ENCODE results near the gene CACNA1H.

CACNA1H gene

DNA sequence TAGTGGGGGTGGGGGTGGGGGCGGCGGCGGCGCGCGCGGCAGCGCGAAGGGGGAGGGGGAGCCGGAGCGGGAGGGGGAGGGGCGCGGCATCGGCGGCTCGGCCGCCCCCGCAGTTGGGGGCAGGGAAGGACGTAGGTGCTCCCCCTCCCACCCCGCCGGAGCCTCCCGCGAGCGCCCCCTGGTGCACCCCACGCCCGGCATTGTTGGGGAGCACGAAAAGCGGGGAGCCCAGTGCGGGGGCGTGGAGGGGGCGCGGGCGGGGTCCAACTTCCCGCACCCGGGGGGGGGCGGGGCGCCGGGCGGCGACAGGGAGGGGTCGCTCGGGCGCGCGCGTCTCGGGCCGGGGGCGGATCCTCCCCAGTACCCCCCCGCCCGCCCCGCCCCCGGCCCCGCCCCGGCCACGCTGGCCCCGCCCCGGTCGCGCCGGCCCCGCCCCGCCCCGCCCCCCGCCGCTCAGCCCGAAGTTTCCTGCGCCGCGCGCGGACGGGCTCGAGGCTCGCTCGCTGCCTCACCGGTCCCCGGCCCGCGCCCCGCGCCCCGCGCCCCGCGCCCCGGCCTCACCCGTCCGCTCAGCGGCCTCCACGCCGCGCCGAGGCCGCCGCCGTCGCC, at the start of gene CACNA1H:
CACNA1H (plus strand) TSS at position 456 of the 609 bp plus-strand sequence. CDS start 632 bp downstream, outside the sequence.
- peak in 1 of 10 donors; percentile 25 for DNase-seq
- intact Hi-C loops (cut with DNase I) = no loop called here

DNA sequence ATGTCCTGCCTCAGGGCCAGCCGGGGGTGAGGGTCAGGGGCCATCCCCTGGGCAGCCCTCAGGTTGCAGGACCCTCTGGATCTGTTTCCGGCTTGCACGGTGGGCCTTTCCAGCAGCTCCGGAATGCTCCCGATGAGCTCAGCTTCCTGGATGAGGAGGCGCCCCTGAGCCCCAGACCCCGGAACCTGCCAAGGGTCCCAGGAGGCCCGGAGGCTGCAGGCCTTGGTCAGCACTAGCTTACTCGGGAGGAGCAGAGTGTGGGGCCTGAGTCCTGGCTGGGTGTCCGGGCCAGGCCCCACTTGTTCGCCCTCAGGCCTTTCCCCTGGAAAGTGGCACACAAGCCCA, 49.3 kb upstream of the CACNA1H start:
- intact Hi-C loops (cut with DNase I) = loop anchor here (2.0 kb wide), 2 partner anchors 47 to 393 kb away; no protein-coding TSS in a partner anchor
- DNase-seq = no peak

DNA sequence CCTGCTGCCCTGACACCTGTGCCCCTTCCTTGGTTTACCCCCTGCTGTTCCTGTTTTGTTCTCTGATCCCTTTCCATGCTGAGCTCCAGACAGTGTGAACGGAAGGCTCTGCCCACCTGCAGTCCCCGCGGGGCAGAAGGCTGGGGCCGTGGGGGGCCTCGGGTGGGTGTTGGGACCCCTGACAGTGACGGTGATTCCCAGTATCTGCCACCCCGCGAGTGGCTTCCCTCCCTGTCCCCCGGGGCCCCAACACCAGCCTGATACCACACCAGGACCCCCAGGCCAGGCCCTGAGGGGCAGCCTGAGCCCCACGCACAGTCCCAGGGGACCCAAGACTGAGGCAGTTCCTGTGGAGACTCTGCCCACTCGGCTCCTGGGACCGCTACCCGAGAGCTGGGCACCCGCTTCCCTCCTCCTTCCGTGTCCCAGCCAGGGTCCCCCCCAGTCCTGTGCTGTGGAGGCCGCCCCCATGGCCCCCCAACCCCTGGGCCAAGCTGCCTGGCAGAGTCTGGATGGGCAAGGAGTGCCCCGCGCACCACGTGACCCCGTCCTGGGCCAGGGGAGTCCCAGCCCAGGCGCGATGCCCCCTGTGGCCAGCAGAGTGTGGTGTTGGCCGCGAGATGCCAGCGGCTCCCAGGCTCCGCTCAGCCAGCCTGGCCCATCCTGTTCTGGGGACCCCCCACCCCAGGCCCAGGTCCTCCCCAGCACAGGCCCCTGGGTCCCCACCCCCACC, 46.9 kb upstream of the CACNA1H start:
- peak; percentile 63 to 97 (median 78) for DNase-seq
- intact Hi-C loops (cut with DNase I) = loop anchor here (1.0 to 2.0 kb wide), 2 partner anchors 88 to 293 kb away; no protein-coding TSS in a partner anchor

DNA sequence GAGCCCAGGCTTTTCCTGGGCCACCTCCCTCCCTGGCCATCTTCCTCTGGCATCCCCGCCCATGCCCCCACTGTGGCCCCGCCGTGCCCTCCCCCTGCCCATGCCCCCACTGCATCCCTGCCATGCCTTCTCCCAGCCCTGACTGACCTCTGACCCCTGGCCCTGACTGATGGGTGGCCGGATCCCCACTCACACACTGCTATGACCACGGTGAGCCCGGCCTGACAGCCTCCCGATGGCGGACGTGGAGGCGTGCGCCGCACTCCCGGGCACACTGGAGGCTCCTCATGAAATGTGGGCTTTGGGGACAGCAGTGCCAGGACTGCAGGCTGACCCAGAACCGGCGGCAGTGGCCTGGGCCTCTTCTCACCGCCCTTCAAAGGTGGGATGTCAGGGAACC, 46.2 kb upstream of the CACNA1H start:
- no peak for DNase-seq
- intact Hi-C loops (cut with DNase I) = loop anchor here (1.0 to 2.0 kb wide), 2 partner anchors 88 to 294 kb away; no protein-coding TSS in a partner anchor

DNA sequence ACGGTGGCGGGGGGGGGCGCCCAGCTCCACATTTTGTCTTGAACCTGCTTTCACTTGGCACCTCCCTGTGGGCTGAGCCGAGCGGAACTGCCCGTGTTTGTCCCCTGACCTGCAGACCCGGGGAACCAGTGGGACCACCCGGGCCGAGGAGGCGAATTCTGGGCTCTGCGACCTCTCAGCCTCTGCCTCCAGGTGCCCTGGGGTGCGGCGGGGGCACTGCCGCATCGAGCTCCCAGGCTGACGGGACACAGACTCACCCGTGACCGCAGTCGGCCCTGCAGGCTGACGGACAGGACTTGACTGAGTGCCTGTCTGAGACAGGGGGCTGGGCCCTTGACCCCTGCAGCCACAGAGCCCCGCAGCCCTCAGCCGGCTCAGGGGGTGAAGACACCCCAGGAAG, 45.8 kb upstream of the CACNA1H start:
- intact Hi-C loops (cut with DNase I) = loop anchor here (2.0 kb wide), 1 partner anchor 294 kb away; no protein-coding TSS in a partner anchor

DNA sequence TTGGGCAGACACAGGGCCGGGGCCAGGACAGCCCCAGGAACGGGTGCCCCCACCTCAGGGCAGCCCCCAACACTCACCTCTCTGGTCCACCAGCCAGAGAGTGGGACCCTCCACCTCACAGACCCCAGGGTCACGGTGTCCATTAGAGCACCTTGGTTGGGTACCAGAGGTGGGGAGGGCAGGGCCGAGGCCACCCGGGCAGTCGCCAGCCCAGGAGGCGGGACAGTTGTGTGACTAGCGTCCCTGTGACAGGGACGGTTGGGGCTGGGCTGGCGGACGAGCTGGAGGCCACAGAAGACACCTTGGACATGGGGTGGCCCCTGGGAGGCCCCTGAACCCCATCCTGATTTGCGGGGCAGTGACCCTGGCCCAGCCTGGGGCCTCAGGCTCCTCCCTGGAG, 45.2 kb upstream of the CACNA1H start:
- intact Hi-C loops (cut with DNase I) = loop anchor here (2.0 kb wide), 1 partner anchor 295 kb away; no protein-coding TSS in a partner anchor
- DNase-seq = no peak

More for the DNA sequence above, 45.8 kb upstream of the CACNA1H start:
- no peak for DNase-seq

DNA sequence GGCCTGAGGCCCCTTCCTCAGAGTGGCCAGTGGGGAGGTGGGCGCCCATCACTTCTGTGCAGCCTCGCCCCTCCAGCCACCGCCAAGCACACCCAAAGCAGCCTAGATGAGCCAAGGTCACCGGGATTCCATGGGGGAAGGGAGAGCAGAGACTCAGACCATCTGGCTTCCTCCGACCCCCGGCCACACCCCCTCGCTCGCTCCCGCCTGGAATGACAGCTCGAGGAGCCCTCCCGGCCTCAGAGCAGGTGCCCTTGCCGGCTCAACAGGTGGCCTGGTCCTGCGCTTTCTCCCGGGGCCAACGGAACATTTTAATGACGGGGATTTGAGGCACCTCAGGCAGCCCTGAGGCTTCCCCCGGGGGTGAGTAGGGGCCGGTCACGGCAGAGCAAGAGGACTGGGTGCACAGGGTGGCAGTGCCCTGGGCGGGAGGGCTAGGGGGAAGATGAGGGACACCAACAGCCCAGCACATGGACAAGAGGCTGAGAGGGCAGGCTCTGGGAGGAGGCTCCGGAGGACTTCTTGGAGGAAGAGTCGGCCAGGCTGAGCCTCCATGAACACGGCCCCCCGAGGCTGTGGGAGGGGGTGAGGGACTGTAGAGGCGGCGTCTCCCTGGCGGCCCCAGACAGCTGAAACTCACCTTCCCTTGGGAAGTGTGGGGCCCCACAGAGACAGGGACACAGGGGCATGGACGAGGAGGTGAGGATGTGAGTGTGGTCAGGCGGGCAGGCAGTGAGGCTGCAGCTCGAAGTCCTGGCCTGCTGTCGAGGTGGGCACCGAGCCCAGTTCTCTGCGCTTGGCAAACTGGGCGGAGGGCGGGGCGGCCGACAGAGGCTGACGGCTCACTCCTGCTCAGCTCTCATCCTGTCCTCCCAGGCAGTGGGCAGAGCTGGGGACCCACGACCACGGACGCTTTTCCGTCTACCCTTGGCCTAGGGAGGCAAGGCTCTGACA, 44.3 kb upstream of the CACNA1H start:
- intact Hi-C loops (cut with DNase I) = no loop called here
- DNase-seq = peak in 9 of 10 donors; percentile 41 to 93 (median 58)

DNA sequence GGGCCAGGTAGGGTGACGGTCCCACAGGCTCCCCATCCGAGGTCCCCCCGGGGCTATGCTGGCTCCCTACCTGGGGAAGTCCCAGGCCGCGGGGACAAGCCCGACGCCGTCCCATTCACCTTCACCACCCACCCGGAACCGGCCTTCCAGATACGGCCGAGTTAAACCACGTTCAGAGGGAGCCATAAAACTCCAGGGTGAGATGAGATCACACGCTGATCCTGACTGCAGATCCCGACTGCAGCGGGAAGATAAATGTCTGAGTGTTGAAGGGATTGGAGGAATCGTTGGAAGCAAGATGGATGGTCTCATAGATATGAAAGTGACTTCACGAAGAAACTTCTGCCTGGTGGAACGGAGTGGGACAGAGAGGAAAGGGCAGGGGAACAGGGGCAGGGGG, 43.3 kb upstream of the CACNA1H start:
- DNase-seq = no peak
- intact Hi-C loops (cut with DNase I) = no loop called here

DNA sequence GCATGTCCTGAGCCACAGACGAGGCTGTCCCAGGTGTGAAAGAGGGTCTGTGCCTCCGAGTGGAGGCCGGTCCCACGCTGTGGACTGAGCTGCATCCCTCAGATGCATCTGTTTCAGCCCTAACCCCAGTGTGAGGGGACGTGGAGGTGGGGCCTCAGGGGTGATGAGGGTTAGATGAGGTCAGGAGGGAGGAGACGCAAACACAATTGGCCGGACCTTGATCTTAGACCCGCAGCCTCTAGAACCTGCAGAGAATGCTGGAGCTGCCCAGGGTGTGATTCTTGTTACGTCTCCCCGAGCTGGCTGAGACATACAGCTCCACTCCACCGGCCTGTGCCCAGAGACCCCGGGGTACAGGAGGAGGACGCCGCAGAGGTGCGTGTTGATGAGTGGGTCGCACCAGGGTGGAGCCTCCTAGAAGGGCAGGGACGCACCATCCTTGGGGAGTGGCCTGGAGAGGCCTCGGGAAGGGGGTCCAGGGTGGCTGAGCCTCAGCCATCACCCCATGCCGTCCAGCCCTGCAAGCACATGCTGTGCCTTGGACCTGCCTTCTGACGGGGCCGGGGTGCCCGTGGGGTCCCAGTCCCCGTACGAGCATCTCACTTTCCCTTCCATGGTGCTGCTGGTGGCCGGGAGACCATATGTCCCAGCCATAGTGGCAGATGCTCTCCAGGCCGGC, 40.3 kb upstream of the CACNA1H start:
- DNase-seq = no peak
- intact Hi-C loops (cut with DNase I) = no loop called here

DNA sequence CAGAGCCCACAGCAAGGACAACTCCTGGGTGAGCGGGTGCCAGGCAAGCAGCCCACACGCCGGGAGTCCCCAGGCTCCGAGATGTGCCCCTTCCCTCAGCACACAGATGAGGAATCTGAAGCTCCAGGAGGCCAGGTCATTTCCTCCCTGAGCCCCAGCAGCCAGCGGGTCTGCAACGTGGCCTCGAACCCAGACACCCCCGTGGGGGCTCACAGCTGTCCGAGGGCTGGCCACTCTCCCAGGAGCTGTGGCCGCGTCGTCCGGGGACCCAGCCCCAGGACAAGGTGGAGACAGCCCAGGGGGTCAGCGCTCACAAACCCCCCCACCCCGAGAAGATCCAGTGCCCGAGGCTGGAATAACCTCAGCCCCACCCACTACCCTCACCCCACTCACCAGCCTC, 39.4 kb upstream of the CACNA1H start:
- intact Hi-C loops (cut with DNase I) = no loop called here
- no peak for DNase-seq

DNA sequence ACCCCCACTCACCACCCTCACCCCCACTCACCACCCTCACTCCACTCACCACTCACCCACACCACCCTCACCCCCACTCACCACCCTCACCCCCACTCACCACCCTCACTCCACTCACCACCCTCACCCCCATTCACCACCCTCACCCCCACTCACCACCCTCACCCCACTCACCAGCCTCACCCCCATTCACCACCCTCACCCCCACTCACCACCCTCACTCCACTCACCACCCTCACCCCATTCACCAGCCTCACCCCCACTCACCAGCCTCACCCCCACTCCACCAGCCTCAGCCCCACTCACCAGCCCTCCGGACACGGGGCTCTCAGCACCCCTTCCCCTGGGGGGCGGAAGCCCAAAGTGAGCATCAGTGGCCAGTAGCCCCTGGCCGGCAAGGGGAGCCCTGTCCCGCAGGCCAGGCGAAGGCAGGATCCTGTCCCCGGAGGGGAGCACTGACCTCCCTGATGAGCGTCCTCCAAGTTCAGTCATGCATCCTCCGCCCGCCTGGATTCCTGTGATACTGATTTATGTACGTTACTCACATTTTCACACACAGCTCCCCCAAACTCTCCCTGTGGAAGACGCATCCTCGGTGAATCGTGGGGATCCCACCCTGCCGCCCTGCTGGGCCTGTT, 38.9 kb upstream of the CACNA1H start:
- intact Hi-C loops (cut with DNase I) = no loop called here
- DNase-seq = no peak

DNA sequence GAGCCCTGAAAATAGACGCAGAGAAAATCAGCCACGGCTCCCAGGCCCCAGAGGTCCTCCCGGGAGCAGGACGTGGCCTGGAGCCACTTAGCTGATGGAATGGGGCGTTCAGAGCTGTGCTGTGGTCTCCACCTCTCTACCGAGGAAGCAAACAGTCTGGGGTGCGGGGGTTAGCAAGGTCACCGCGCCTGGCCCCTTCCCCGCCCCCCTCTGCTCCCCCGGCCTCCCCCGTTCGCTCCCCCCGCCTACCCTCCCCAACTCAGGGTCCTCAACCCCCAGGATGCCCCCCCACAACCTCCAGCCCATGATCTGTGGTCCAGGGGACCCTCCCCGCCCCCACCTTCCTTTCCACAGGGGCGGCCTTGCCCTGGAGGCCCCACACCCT, 36.2 kb upstream of the CACNA1H start:
- intact Hi-C loops (cut with DNase I) = no loop called here

DNA sequence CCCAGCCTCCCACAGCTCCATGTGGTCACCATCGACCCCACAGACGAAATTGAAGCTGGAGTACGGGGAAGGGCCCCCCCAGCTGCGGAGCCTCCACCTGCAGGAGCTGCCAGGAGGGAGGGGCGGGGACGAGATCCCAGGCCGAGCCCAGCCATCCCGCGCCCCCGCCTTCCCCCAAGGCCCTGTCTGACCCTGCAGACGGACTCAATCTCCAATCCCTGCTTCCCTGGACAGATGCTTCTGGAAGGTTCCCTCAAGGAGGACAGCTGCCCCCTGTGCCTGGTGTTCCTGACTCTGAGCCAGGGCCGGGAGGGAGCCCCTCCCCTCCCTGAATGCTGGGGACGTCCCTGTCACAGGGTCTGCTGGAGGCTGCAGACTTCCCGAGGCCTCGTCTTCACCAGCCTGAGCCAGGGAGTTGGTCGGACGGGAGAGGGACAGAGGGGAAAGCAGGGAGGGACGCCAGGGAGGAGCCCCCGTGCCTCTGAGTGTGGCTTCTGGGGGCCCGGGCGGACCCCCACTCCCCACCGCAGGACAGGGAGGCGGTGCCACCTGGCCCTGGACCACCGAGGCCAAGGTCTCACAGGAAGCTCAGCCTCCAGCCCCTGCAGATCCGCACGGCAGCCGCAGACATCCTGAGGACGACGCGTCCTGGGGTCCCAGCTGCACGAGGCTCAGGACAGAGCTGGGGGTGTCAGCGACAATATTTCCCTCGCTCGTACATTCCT, 35.6 kb upstream of the CACNA1H start:
- intact Hi-C loops (cut with DNase I) = no loop called here

More for the DNA sequence above, 36.2 kb upstream of the CACNA1H start:
- no peak for DNase-seq

DNA sequence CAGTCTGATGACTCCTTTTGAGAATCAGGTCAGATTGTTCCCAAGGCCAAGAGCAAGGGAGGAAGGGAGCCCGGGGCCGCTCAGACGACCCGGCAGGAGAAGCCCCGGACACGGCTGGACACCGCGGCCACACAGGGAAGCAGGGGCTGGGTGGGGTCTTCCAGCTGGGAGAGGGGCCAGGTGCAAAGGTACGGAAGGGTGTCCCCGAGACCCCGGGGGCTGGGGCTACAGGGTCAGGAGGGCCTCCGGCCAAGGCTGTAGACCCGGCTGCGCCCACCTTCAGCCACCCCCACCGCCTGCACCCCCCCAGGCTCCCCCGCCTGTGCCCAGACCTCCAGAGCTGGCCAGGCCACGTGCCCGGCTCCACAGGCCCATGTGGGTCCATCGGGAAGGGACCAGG, 35.0 kb upstream of the CACNA1H start:
- no peak for DNase-seq
- intact Hi-C loops (cut with DNase I) = no loop called here

More for the DNA sequence above, 35.6 kb upstream of the CACNA1H start:
- no peak for DNase-seq

DNA sequence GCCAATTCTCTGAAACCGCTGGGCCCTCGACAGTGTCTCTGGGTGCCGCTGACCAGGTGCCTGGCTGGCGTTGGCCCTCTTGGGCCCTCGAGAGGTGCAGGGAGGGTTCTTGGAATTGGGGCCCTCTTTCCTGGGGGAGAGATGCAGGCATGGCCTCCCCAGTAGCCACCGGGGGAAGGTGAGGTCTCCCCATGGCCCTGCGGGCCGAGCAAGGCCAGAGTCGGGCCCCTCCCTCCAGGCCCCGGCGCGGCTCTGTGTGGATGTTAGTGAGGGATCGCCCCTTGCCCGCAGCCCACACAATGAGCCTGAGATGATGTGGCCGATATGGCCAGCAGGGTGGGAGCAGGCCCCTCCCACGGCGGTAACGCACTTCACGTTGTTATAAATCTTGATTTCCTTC, 33.8 kb upstream of the CACNA1H start:
- intact Hi-C loops (cut with DNase I) = no loop called here
- no peak for DNase-seq

DNA sequence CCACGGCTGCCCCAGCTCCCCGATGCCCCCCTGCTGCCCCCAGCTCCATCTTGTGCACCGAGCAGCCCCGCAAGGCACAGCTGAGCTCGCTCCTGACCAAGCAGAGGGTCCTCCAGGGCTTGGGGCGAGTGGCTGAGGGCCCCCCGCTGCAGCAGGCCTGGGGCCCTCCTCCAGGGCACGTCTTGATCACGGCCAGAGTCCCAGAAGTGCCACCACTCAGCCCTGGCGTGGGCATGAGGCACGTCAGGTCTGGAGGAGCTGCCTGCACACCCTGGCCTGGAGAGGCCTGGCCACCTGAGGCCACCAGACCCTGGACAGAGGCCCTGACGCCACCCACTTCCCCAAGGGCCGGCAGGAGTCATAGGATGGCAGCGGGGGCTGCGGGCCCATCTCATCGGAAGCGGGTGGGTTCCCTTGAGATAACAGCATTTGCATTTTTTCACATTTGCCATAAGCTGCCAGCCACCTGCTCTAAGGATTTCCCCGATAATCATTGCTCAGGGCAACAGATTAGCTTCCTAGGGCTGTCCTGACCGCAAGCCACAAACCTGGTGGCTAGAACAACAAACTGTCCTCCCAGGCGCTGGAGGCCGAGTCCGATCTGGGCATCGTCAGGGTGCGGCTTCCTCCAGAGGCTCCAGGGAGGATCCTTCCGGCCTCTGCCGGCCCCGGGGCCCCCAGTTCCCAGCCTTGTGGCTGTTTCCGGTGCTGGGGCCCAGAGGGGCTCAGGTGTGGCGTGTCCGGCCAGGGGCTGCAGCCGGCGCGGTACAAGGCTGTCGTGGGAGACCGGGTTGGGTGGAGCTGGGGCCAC, 32.9 kb upstream of the CACNA1H start:
- intact Hi-C loops (cut with DNase I) = no loop called here
- no peak for DNase-seq

DNA sequence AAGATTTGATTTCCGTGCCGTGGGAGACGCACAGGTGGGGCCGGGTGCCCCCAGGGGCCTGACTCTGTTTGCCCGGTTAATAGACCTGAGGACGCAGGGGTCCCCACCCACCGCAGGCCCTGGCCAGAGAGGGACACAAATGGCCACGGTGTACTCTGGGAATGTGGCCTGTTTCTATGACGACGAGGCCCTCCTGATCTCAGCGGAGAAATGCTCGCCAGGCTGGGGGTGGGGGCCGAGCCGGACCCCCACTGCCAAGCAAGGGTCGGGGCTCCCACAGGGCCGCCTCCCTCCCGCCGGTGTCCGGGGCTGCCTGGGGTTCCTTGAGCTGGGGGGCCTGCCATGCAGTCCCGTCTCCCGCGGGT, 32.3 kb upstream of the CACNA1H start:
- DNase-seq = no peak
- intact Hi-C loops (cut with DNase I) = no loop called here

DNA sequence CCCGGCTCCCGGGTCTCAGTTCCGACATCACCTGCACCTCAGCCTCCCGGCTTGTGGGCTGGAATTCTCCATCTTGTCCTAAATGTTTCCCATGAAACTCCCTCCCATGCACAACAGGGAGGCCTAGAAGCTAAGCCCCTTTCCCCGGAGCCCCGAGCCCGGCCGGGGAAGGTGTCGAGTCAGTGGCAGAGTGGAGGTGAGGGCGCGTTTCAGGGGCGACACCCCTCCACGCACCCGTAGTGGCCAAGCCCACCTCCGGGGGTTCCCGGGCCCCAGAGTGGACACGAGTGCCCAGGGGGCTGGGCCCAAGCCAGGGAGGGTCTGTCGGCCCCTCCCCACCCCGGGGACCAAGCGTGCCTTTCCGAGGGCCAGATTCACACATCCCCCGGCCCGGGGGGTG, 31.9 kb upstream of the CACNA1H start:
- intact Hi-C loops (cut with DNase I) = no loop called here
- no peak for DNase-seq

Measured in posterior cingulate gyrus (tissue), 11 donors.